Right lobe of liver (tissue), 4 donors: ENCODE measurements around the gene CILP.
"Not testable (repeated sequence)": the region's sequence is repeated elsewhere in the genome, so short reads cannot be mapped to it uniquely, and the experiment has no call there.

Experiments used
- CTCF ChIP-seq, 4 donors: fragments of 200-600 bp in 3 of 4; fragments of 450-650 bp in 1 of 4; IDR thresholded peaks; one replicate each; pipeline versions ENCODE4 v1.5.1 to v1.8.0; 2016 to 2022; ENCODE audit warnings: antibody characterized with exemption in 4 of 4, mild to moderate bottlenecking in 2 of 4
- POLR2A ChIP-seq: fragments of 450-650 bp; IDR thresholded peaks from one replicate; pipeline ENCODE4 v1.6.1; 2017; ENCODE audit warnings: antibody characterized with exemption, mild to moderate bottlenecking
- donor health status: DM: no; HTN: no; CAD: no.
- donor health status: DM: no; HTN: no; CAD: no.
- donor health status: DM: no; HTN: yes; CAD: no.

GRCh38 chr15:65226901-65227300 is 15.6 kb upstream of the CILP start:
- TF ChIP-seq POLR2A; CTCF (IDR thresholded peaks at IDR 0.05): not testable (repeated sequence)
